Smooth muscle cell (in vitro differentiated cells): ENCODE data around the gene GAB1. TPM values are rescaled to one million over a fixed set of nuclear protein-coding genes. Genes with fewer than 3 reads are reported as not detected.

Source experiments
- DNase-seq: peaks from one replicate; lab custom pipeline; 2025; ENCODE audit not compliant: unreplicated experiment; lab: John Stamatoyannopoulos, UW
- H2AFZ ChIP-seq: fragments of 200-600 bp; sonication (generic); 2 replicates; pipeline ENCODE4 v1.6.0; 2016; ENCODE audit warnings: antibody characterized with exemption, low read depth, mild to moderate bottlenecking
- H3F3A ChIP-seq: fragments of 200-600 bp; sonication (generic); 2 replicates; pipeline ENCODE4 v1.6.0; 2017; ENCODE audit warnings: antibody characterized with exemption, low read depth
- H3K27ac ChIP-seq: fragments of 200-600 bp; sonication (generic); 2 replicates; pipeline ENCODE4 v1.5.1; 2016; ENCODE audit warnings: low read depth, mild to moderate bottlenecking
- H3K27me3 ChIP-seq: fragments of 200-600 bp; sonication (generic); 2 replicates; pipeline ENCODE4 v1.6.1; 2016; ENCODE audit warnings: low read depth, mild to moderate bottlenecking
- H3K36me3 ChIP-seq: fragments of 200-600 bp; sonication (generic); 2 replicates; pipeline ENCODE4 v1.5.1; 2016; ENCODE audit warnings: low read depth
- H3K4me1 ChIP-seq: fragments of 200-600 bp; sonication (generic); 2 replicates; pipeline ENCODE4 v1.5.1; 2016; ENCODE audit warnings: low read depth
- H3K4me2 ChIP-seq: fragments of 200-600 bp; sonication (generic); 2 replicates; pipeline ENCODE4 v1.6.0; 2016; ENCODE audit warnings: mild to moderate bottlenecking
- H3K4me3 ChIP-seq: fragments of 200-600 bp; sonication (generic); 2 replicates; pipeline ENCODE4 v1.5.1; 2016; ENCODE audit warnings: mild to moderate bottlenecking
- H3K79me2 ChIP-seq: fragments of 200-600 bp; sonication (generic); 2 replicates; pipeline ENCODE4 v1.6.0; 2016; ENCODE audit warnings: low read depth, mild to moderate bottlenecking
- H3K9ac ChIP-seq: fragments of 200-600 bp; sonication (generic); 2 replicates; pipeline ENCODE4 v1.6.0; 2016; ENCODE audit warnings: low read depth
- H3K9me3 ChIP-seq: fragments of 200-600 bp; sonication (generic); replicated peaks from 2 replicates; pipeline ENCODE4 v1.5.1; 2016; ENCODE audit warnings: low read depth
- H4K20me1 ChIP-seq: fragments of 200-600 bp; sonication (generic); 2 replicates; pipeline ENCODE4 v1.6.0; 2016; ENCODE audit warnings: low read depth
- CTCF ChIP-seq: fragments of 200-600 bp; sonication (generic); IDR thresholded peaks from 2 replicates; pipeline ENCODE4 v1.5.1; 2017; ENCODE audit warnings: borderline replicate concordance, mild to moderate bottlenecking, antibody characterized with exemption; ENCODE audit not compliant: insufficient read depth, poor library complexity, severe bottlenecking
- WGBS: methylation state at CpG from one replicate; pipeline ENCODE4 v1.1.7; 2016; ENCODE audit warnings: low lambda C conversion rate; 5-methylcytosine and 5-hydroxymethylcytosine counted together
- polyA plus RNA-seq: library from polyadenylated mRNA; unstranded; fragments of >200 nt; fragmentation: Nextera tagmentation; extraction: Ambion mirVana; gene quantifications from 2 replicates; pipeline ENCODE4 v1.2.1, GENCODE V29; 2016
- total RNA-seq: library from RNA; depleted of rRNA; stranded (reverse); fragments of >200 nt; gene quantifications from 2 replicates; pipeline ENCODE4 v1.2.3, GENCODE V29; 2014

Gene GAB1
- total and polyA plus RNA-seq, 2 experiments from 2014 or later: 0.50 to 22.5 TPM

- TF ChIP-seq CTCF: no peak
- no peak overlapping the region for H3K4me2 ChIP-seq
- peaks cover 2% of the 10 kb centered on the region for H4K20me1 ChIP-seq
- no peaks in the 10 kb centered on the region for H3F3A ChIP-seq
- H3K4me3 ChIP-seq: no peak overlapping the region
- no peaks in the 10 kb centered on the region for H3K27me3 ChIP-seq
- no peak overlapping the region for H3K9ac ChIP-seq
- H3K9me3 ChIP-seq: no peaks in the 10 kb centered on the region
- peaks cover 12% of the 10 kb centered on the region for H3K4me1 ChIP-seq
- H2AFZ ChIP-seq: no peak overlapping the region
- WGBS: 93% methylated on average over 3 of the region's 3 CpGs
- DNase-seq: no peak
- peaks cover 33% of the 10 kb centered on the region for H3K79me2 ChIP-seq
- no peak overlapping the region for H3K27ac ChIP-seq
- H3K36me3 ChIP-seq: no peaks in the 10 kb centered on the region
Measured at GRCh38 chr4:143405075-143405730, 68.5 kb downstream of the GAB1 start.

GRCh38 chr4:143406523-143406922 is 69.8 kb downstream of the GAB1 start:
- Histone ChIP-seq H3K36me3 (no peaks in the 10 kb centered on the region), H3K4me1 (peaks cover 17% of the 10 kb centered on the region), H3K4me2 (peak overlapping the region; percentile 72), H3K9me3 (no peaks in the 10 kb centered on the region), H3K79me2 (peaks cover 36% of the 10 kb centered on the region), H2AFZ (no peak overlapping the region), H3K4me3 (no peak overlapping the region), H3F3A (no peaks in the 10 kb centered on the region), H4K20me1 (peaks cover 3% of the 10 kb centered on the region), H3K9ac (no peak overlapping the region), H3K27ac (peak overlapping the region; percentile 17), H3K27me3 (no peaks in the 10 kb centered on the region)
- no peak for DNase-seq
- 63% methylated on average over 3 of the region's 3 CpGs for WGBS
- no peak for TF ChIP-seq CTCF

GRCh38 chr4:143407474-143407873 is 70.8 kb downstream of the GAB1 start:
- no peak overlapping the region for H2AFZ ChIP-seq
- H3K27ac ChIP-seq: peak overlapping the region; percentile 31

More at GRCh38 chr4:143407474-143407873, 70.8 kb downstream of the GAB1 start:
- H3K9ac ChIP-seq: no peak overlapping the region
- peaks cover 20% of the 10 kb centered on the region for H3K4me1 ChIP-seq
- H3K36me3 ChIP-seq: no peaks in the 10 kb centered on the region
- H3K4me2 ChIP-seq: peak overlapping the region; percentile 72
- no peaks in the 10 kb centered on the region for H3K9me3 ChIP-seq
- WGBS: 36% methylated on average over 3 of the region's 3 CpGs
- no peaks in the 10 kb centered on the region for H3K27me3 ChIP-seq
- no peak overlapping the region for H3K4me3 ChIP-seq
- peaks cover 32% of the 10 kb centered on the region for H3K79me2 ChIP-seq
- H3F3A ChIP-seq: no peaks in the 10 kb centered on the region
- TF ChIP-seq CTCF: no peak
- DNase-seq: no peak
- peaks cover 3% of the 10 kb centered on the region for H4K20me1 ChIP-seq
